OCI-LY7 (cell line): ENCODE data around the gene PRKN. TPM values are rescaled to one million over a fixed set of nuclear protein-coding genes. Genes with fewer than 3 reads are reported as not detected.

Experiments used
- BruUV-seq: library from RNA; stranded (reverse); fragments of 400-500 nt; replicated peaks from 2 replicates; lab custom pipeline; 2021; lab: Mats Ljungman, UMichigan
- CTCF ChIA-PET: fragments of 300-600 bp; sonication (Branson Sonifier 250); formaldehyde crosslinking; loops from one replicate; lab custom pipeline; 2022; ENCODE audit warnings: antibody characterized with exemption; ENCODE audit not compliant: unreplicated experiment; lab: Charles Lee
- POLR2A ChIA-PET: fragments of 300-600 bp; sonication (Branson Sonifier 250); formaldehyde crosslinking; loops from one replicate; lab custom pipeline; 2022; ENCODE audit warnings: antibody characterized with exemption; lab: Charles Lee
- DNase-seq: peaks from one replicate; pipeline ENCODE4 v3.0.0-alpha.2; 2015; ENCODE audit warnings: low spot score
- H2AFZ ChIP-seq: fragments of 200-600 bp; sonication (generic), shearing (Covaris generic); 2 replicates; pipeline ENCODE4 v1.6.1; 2014; ENCODE audit warnings: mild to moderate bottlenecking, antibody characterized with exemption, low read length, moderate library complexity
- H3K27ac ChIP-seq: fragments of 200-600 bp; sonication (generic); 2 replicates; pipeline ENCODE4 v1.5.1; 2014; ENCODE audit warnings: mixed run types, low read depth, mild to moderate bottlenecking, moderate library complexity, low read length, inconsistent platforms; ENCODE audit not compliant: poor library complexity, severe bottlenecking
- H3K36me3 ChIP-seq: fragments of 200-600 bp; sonication (generic); 2 replicates; pipeline ENCODE4 v1.6.1; 2014; ENCODE audit warnings: mild to moderate bottlenecking, antibody characterized with exemption, low read length, moderate library complexity, mixed read lengths; ENCODE audit not compliant: insufficient read depth
- H3K4me1 ChIP-seq: fragments of 200-600 bp; sonication (generic); 2 replicates; pipeline ENCODE4 v1.5.1; 2014; ENCODE audit warnings: mild to moderate bottlenecking, low read length; ENCODE audit not compliant: insufficient read depth, poor library complexity, severe bottlenecking
- H3K4me2 ChIP-seq: fragments of 200-600 bp; sonication (generic); 2 replicates; pipeline ENCODE4 v1.6.1; 2014; ENCODE audit warnings: mild to moderate bottlenecking, low read length
- H3K4me3 ChIP-seq: fragments of 200-600 bp; sonication (generic); 2 replicates; pipeline ENCODE4 v1.5.1; 2014; ENCODE audit warnings: mild to moderate bottlenecking, low read depth, low read length; ENCODE audit not compliant: poor library complexity, severe bottlenecking
- H3K79me2 ChIP-seq: fragments of 200-600 bp; sonication (generic); 2 replicates; pipeline ENCODE4 v1.6.1; 2016; ENCODE audit warnings: low read depth, mild to moderate bottlenecking, low read length, moderate library complexity, mixed read lengths; ENCODE audit not compliant: insufficient read depth
- H3K9me2 ChIP-seq: fragments of 200-600 bp; sonication (generic); 2 replicates; pipeline ENCODE4 v1.6.1; 2016; ENCODE audit warnings: mild to moderate bottlenecking, low read length, mixed read lengths; ENCODE audit not compliant: insufficient read depth
- H3K9me3 ChIP-seq: fragments of 200-600 bp; sonication (generic); 2 replicates; pipeline ENCODE4 v1.6.1; 2014; ENCODE audit warnings: mild to moderate bottlenecking, mixed run types, low read length, mixed read lengths
- H4K20me1 ChIP-seq: fragments of 200-600 bp; sonication (generic); 2 replicates; pipeline ENCODE4 v1.6.1; 2014; ENCODE audit warnings: mild to moderate bottlenecking, antibody characterized with exemption, low read length, moderate library complexity, mixed read lengths; ENCODE audit not compliant: insufficient read depth
- EZH2phosphoT487 ChIP-seq: fragments of 200-600 bp; sonication (generic); IDR thresholded peaks from 2 replicates; pipeline ENCODE4 v1.6.1; 2018; ENCODE audit warnings: low read depth, borderline replicate concordance, mild to moderate bottlenecking, mixed run types, antibody characterized with exemption, low read length, moderate library complexity, mixed read lengths
- intact Hi-C: fragments of 100-400 bp; cut with micrococcal nuclease; formaldehyde crosslinking; loops from one replicate; pipeline ENCODE4 v1.10.0; 2022; ENCODE audit not compliant: unreplicated experiment
- total RNA-seq, 2 experiments: library from RNA; depleted of rRNA in 1 of 2; stranded (reverse); fragments of >200 nt in 1 of 2; shearing (Covaris generic) in 1 of 2; gene quantifications; 2 replicates each; pipeline ENCODE4 v1.2.3, GENCODE V29; 2014 to 2022
- TF ChIP-seq, protein P1 (sequence below): fragments of 200-600 bp; sonication (generic); conservative IDR thresholded peaks from 2 replicates; pipeline ENCODE4 v1.5.1; 2014; ENCODE audit warnings: mild to moderate bottlenecking, antibody characterized with exemption, low read length, moderate library complexity, mixed read lengths

Gene PRKN
- total RNA-seq, 2 experiments from 2014 or later = 1.3 to 2.0 TPM

- Histone ChIP-seq H3K9me3 (no peaks in the 10 kb centered on the region), H3K79me2 (no peaks in the 10 kb centered on the region), H2AFZ (no peak overlapping the region), H3K36me3 (no peaks in the 10 kb centered on the region), H3K27ac (no peak overlapping the region), H3K4me2 (no peak overlapping the region), H3K4me3 (no peak overlapping the region), H4K20me1 (no peaks in the 10 kb centered on the region), H3K4me1 (no peaks in the 10 kb centered on the region), H3K9me2 (no peaks in the 10 kb centered on the region)
- ChIA-PET CTCF (no interaction called here), POLR2A (no interaction called here)
- no peak for DNase-seq
- TF ChIP-seq, protein P1, sequence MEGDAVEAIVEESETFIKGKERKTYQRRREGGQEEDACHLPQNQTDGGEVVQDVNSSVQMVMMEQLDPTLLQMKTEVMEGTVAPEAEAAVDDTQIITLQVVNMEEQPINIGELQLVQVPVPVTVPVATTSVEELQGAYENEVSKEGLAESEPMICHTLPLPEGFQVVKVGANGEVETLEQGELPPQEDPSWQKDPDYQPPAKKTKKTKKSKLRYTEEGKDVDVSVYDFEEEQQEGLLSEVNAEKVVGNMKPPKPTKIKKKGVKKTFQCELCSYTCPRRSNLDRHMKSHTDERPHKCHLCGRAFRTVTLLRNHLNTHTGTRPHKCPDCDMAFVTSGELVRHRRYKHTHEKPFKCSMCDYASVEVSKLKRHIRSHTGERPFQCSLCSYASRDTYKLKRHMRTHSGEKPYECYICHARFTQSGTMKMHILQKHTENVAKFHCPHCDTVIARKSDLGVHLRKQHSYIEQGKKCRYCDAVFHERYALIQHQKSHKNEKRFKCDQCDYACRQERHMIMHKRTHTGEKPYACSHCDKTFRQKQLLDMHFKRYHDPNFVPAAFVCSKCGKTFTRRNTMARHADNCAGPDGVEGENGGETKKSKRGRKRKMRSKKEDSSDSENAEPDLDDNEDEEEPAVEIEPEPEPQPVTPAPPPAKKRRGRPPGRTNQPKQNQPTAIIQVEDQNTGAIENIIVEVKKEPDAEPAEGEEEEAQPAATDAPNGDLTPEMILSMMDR = no peak
- TF ChIP-seq EZH2phosphoT487 = no peak
- intact Hi-C loops = no loop called here
- no TSS peak for BruUV-seq
Measured at GRCh38 chr6:161549977-161550655, 1177.5 kb downstream of the PRKN start.

DNA sequence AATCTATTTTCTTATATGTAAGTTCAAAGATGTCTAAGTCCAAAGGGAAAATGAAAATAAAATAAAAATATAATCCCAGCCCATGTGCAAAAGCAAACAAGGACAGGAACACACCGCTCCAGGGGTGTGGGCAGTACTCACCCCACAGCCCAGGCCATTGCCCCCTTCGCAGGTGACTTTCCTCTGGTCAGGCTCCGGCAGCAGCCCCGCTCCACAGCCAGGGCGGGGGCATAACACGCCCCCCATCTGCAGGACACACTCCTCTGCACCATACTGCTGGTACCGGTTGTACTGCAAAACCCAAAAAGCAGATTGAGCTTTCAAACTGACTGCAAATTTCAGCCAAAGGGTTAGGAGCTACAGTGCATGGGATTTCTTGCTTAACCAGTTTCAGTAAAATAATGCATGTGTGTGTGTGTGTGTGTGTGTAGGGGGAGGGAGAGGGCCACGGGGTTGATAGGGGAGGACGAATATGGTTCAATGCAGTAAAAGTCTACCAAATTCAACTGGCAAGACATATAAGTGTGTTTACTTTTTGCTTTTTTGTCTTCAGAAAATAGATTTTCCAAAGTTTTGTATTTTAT lies 1178.8 kb downstream of the PRKN start:
- Histone ChIP-seq H4K20me1 (no peaks in the 10 kb centered on the region), H3K4me3 (no peak overlapping the region), H3K9me3 (no peaks in the 10 kb centered on the region), H3K9me2 (no peaks in the 10 kb centered on the region), H2AFZ (no peak overlapping the region), H3K27ac (no peak overlapping the region), H3K4me2 (no peak overlapping the region), H3K79me2 (no peaks in the 10 kb centered on the region), H3K36me3 (no peaks in the 10 kb centered on the region), H3K4me1 (no peaks in the 10 kb centered on the region)
- no peak for TF ChIP-seq EZH2phosphoT487
- TF ChIP-seq, protein P1 = no peak
- ChIA-PET CTCF (no interaction called here), POLR2A (no interaction called here)
- no peak for DNase-seq
- intact Hi-C loops = no loop called here
- no TSS peak for BruUV-seq

DNA sequence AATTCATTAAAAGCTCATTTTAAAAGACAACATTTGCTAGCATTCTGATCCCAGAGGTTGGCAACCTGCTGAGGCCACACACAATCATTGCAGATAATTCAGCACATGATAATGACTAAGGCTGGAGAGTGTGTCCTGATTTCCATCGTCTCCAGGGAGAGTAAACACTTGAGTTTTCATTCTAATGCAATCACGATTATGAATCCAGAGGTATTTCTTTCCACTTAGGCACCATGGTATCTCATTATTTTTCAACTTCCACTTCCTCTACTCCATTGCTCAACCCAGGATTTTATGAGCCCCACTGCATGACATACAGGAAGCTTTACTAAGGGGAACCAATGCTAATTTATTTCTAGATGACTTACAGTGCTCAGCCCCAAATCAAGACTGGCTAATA lies 1179.9 kb downstream of the PRKN start:
- TF ChIP-seq EZH2phosphoT487 = no peak
- TF ChIP-seq, protein P1 = no peak
- Histone ChIP-seq H3K27ac (no peak overlapping the region), H2AFZ (no peak overlapping the region), H3K9me3 (no peaks in the 10 kb centered on the region), H3K9me2 (no peaks in the 10 kb centered on the region), H3K4me1 (no peaks in the 10 kb centered on the region), H3K4me3 (no peak overlapping the region), H4K20me1 (no peaks in the 10 kb centered on the region), H3K79me2 (no peaks in the 10 kb centered on the region), H3K36me3 (no peaks in the 10 kb centered on the region), H3K4me2 (no peak overlapping the region)
- BruUV-seq = no TSS peak
- CTCF ChIA-PET = no interaction called here
- POLR2A ChIA-PET = interaction anchor here (0.6 kb wide), 1 partner anchor 11 kb away, joined by 3 read pairs; no protein-coding TSS in a partner anchor
- intact Hi-C loops = no loop called here
- DNase-seq = no peak
